NCI-H1417 (cell line): ENCODE measurements around the gene ADCY1.
"Not testable (repeated sequence)": the region's sequence is repeated elsewhere in the genome, so short reads cannot be mapped to it uniquely, and the experiment has no call there.

Experiments
- DNase-seq, 3 experiments: peaks; one replicate each; lab custom pipeline; 2025; lab: John Stamatoyannopoulos, UW

The ADCY1 gene

DNA sequence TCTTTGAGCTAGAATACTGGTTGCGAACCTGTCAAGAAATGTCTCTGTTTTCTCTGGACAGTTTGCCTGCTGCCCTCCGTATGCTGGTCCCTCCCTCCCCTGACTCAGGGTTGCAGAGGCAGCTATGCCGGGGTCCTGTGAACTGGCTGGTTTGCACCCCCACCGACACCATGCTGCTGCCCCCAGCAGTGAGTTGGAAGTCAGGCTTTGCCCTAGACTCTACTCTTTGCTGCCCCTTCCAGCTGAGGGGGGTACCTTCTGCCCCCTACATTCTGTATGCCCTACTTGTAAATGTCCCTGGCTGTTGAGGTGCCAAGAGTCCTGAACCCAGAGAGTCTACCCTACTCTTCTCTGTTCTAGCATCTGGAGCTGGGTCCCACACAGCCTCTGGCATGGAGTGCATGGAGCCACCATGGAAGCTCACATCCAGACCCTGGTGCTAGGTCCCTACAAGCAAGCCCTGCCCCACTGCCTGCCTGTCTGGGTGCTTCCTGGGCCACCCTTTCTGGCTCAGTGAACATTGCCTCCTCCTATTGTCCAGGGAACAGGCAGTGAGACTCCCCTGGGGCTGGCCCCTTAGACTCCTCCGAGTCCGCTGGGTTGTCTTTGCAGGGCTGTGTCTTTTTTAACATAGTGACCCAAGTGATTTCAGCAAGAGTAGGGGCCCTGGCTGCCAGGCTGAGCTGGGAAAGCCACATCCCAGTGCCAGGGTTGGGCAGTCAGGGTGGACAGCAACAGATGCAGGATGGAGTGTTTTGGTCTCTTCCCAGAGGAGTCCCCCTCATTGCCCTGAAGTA is 138.9 kb downstream of the ADCY1 start:
- DNase-seq, result no peak

DNA sequence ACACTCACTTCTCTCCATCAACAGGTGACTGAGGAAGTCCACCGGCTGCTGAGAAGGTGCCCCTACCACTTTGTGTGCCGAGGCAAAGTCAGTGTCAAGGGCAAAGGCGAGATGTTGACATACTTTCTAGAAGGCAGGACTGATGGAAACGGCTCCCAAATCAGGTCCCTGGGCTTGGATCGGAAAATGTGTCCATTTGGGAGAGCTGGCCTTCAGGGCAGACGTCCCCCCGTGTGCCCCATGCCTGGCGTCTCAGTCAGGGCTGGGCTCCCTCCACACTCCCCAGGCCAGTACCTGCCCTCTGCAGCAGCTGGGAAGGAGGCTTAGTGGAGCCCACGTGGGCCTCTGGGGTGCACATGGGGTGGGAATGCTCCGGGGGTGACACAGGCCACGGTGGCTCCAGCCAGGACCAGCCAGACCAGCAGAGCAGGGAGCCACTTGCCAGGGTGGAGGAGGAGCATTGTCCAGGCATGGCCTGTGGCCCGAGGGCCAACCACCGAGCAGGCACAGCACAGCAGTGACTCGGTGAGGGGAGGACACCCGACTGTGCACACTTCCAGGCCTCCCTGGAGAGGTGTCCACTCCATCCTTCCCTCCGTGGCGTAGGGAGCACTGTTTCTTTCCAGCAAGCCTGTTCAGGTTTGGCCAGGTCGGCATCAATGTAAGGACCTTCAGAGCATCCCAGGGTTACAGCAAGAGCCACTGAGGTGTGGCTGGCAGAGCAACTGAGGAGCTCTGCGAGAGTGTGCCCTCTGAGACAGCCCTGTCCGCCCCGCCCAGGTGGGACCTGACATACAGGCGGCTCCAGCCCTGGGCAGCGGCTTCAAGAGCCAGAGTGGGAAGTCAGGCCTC is 139.7 kb downstream of the ADCY1 start:
- no peak for DNase-seq

DNA sequence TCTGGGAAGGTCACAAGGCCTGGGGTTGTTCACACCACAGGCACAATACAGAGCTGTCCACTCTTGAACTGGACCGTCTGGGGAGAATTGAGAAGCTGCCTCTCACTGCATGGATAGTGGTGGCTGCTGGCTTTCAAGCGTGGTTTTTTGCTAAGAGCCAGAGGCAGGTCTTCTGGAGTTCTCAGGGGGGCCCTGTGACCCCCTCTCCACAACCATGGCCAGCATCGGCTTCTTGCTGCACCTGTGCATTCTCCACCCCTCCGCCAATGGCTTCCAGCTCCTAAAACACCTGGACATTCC is 140.3 kb downstream of the ADCY1 start:
- DNase-seq, result no peak

DNA sequence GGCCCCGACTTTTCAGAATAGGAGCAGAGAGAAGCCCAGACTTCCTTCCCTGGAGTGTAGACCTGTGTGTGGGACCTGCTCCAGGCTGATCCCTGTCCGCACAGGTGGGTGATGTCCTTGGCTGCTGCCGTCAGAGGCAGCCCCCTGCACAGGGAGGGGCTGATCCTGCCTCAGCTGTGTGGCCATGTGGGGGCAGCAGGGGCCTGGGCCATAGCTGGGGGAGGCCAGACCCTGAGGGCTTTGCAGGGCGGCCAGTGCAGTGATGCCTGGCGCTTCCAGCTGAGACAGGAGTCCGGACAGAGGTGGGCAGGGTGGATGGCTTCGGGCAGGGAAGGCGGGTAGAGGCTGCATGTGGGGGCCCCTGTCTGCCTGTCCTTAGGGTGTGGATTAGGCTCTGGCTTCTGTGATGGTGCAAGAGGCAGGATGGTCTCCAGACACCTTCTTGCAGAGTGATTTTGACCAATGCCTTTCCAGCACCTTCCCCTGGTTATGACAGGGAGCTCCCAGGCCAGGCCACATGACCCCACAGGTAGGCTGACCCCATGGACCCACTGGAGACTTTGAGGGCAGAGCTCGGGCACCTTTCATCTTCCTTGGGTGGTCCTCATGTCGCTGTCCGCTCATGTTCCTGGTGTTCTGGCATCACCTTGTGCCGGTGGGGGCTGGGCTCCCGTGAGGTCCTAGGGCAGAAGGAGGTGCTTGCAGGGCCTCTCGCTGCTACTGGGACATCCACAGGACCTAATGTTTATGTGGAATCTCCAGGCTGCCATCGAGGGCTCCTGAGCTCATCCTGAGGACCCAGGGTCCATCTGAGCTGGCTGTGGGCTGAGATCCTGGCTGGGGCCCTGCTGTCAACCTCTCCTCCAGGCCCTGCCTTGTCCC is 141.5 kb downstream of the ADCY1 start:
- no peak for DNase-seq

DNA sequence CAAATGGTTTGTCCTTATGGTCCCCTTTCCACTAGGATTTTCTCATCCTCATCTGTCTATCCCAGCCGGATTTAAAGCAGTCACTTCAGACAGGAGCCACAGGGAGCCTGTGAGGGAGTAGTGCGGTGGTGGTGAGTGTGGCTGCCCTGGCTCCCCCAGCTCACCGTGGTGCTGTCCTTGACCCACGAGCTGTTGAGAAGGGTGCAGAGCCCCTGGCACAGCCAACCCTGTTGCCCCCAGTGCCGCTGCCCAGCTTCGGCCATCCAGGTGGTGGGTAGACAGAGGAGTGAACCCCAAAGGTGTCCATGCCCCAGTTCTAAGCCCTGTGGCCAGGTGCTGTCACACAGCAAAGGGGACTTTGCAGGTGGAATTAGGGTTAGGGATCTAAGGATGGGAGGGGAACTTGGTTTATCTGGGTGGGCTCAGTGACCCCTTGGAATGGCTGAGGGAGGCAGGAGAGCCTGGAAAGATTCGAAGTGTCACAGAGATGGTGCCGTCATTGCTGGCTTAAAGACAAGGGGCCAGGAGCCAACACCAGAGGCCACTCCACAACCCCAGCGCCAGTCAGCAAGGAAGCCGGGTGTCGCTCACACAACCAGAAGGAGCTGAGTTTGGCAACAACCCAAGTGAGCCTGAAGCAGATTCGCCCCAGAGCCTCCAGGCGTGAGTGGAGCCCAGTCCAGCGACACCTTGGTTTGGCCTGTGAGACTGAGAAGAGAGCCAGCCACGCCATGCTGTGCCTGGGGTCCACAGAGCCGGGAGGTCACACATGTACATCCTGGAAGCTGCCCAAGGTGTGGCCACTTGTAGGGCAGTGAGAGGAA is 142.4 kb downstream of the ADCY1 start:
- DNase-seq, result no peak

DNA sequence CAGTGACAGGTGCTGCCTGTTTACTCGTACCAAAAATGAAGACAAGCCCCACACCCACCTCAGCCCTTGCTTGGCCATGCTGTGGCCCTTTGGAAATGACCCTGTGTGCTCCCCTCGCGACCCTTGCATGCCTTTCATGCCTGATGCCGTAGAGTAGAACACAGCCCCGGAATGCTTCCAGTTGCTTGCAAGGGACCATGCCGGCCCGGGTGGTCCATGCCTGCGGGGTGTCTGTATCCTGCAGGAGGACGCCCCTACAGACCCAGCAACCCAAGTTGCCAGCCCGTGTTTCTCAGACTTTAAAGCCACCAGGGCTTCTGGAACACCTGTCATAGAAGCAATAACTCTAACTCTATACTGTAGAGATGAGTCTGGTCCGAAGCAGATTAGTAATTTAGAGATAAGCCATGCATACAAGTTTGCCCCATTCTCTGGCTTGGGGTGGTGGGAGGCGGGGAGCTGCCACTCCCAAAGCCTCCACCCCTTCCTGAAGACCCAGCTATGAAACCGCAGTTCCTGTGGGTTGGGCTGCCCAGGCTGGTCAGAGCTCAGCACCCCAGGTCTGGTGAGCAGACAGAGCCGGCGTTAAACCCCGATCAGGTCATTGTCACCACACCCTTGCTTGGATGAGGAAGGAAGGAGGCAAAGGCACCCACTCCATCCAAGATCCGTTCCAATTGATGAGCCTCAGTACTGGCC is 143.5 kb downstream of the ADCY1 start:
- DNase-seq, result no peak

DNA sequence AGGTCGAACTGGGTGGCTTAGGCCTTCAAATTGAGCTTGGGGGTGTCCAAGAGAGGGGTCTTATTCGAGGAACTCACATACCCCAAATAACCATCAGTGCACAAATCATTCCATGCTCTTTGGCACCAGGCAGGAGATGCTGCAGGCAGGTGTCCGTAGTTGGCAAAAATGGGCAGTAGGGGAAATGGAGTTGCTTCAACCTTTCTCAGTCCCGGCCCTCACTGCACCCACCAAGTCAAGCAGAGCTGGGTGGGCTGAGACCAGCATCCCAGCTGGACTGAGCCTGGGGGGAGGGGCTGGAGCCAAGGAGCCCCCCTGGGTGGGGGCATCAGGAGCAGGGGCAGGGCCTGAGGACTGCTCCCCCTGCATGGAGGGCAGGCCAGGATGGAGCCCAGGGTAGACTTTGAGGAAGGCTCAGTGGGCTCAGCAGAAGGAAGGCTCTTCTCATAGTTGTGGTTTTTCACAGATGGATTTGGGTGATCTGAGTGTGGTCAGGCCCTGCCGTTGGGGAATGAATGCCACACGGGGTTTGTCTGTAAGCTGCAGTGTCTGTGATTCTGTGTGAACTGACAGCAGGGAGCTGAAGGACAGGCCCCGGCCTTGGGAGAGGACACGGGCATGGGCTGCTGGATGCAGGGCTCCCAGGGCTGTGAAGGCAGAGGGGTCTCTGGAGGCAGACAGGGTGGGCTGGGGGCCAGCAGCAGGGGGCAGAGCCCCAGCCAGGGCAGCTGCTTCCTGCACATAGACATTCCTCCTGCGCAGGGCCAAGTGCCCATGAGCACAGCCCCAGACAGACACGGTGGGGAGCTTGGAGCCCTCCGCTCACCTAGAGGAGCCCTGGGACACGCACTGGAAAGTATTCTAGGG is 144.5 kb downstream of the ADCY1 start:
- no peak for DNase-seq

DNA sequence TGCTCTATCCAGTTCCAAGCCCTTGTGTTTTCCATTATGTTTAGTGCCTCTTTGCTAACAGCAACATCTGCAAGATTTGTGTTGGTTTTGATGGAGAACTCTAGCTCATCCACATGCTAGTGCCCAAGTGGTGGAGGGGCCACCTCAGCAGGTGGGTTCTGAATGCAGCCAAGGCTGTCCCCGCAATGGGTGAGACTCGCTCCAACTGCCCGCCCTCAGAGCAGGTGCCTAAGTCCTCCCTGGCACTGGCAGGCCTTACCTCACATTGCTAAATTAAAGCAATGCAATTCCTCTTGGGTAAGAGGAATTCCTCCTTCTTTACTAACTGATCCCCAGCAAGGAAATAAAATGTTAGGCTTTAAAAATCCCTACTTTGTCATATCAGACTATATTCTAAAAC is 146.8 kb downstream of the ADCY1 start:
- DNase-seq, result no peak

DNA sequence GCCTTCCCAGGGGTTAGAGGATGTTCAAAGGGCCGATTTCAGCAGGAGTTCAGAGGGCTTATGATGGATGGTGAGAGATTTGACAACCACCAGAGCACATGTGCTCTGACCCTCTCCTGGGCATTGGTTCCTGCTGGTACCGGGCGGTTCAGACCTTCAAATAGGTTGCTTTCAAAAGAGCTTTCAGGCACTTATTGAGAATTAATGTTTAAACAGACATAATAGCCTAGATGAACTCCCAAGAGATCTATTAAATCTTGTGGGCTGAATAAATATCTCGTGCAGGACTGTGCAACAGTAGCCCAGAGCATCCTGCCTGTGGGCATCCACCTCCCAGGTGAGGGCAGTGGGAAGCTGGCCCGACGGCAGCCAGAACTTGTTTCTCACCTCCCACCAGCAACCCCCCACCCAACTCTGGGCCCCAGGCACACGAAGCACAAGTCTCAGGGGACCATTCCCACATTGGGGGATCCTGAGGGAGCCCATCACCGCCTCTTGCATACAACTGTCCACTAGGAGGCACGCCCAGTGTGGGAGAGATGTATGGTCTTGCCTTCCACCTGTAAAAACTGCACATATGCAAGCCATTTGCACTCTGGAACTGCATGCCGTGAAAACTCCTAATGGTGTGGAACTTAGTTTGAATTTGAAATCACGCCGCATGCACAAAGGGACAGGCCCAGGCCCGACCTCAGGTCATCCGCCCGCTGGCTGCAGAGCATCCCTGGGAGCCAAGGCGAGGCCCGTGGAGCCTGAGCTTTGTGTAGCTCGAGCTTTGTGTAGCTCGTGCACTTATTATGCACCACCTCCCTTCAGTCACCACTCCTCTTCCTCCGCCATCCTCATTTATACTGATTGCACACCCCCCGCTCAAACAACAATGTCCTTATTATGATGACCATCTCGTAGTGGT is 147.8 kb downstream of the ADCY1 start:
- peak in 1 of 3 experiments; percentile 60 for DNase-seq

DNA sequence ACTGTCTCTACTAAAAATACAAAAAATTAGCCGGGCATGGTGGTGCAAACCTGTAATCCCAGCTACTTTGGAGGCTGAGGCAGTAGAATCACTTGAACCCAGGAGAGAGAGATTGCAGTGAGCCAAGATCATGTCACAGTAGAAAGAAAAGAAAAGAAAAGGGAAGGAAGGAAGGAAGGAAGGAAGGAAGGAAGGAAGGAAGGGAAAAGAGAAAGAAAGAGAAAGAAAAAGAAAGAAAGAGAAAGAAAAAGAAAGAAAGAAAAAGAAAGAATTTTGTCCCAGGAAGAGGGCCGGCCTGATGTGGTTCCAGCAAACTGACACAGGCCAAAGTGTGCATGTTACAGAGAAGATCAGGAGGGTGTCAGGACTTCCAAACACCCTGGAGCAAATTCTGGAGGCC is 151.1 kb downstream of the ADCY1 start:
- not testable (repeated sequence) for DNase-seq

DNA sequence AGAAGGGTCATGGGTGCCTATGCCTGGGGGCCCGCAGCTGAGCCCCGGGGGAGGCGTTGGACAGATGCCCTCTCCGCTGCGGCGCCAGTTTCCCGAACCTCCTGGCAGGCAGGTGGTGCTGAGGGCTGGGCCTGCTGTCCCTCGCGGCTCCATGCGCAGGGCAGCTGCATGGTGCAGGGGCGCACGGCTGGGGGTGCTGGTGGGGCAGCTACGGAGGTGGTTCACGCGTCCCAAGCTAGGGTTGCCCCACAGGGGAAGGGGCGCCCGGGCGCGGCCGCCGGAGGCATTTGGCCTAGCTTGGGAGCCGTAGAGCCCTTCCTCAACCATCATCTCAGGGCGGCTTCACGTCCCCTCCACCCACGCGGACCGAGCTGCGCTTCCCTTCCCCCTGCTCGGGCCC is 152.7 kb downstream of the ADCY1 start:
- no peak for DNase-seq

DNA sequence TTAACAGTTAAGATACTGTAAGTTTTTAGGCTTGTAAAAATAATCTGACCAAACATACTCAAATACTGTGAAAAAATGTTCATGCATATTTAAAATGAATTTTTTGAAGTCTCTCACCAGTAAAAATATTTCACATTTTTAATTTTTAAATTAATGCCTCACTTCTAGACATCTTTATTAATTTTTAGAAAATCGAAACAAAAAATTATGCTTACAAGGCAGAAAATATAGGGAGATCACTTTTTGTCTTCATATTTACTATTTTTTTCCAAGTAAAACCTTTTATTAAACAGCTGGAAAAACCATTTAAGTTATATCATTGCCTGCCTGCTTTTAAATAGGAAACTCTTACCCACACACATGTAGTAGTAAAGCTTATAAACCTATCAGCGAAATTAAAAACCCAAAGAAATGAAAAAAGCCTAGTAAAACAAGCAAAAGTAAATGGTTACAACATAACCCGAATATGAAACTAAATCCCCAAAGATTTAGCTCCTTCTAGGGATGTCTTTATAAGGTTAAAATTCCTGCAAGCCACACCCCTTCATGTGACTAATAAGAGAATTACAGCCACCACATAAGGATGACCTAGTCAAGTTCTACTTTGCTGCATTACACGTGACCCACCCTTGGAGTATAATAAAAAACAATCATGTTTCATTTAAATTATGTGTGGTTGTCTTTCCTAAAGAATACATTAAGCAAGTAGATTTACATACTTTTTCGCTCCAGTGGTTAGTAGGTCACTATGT is 157.7 kb downstream of the ADCY1 start:
- DNase-seq, result not testable (repeated sequence)

DNA sequence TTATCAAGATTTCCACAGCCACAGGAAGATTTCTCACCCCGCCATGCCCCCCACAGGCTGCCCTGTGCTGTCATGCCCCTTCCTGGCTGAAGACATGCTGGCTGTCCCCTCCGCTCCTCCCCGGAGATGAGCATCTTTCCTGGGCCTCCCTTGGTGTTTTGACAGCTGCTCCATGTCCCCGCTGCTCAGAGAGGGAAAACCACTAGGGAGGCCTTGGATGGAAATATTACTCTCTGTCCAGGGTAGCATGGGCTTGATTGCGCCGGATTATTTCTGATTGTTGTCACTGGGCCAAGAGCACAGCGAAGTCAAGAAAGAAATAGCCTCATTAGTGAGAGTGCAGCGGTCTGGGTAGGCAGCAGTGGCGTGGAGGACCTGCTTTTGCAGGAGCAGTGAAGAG is 164.8 kb downstream of the ADCY1 start:
- not testable (repeated sequence) for DNase-seq

DNA sequence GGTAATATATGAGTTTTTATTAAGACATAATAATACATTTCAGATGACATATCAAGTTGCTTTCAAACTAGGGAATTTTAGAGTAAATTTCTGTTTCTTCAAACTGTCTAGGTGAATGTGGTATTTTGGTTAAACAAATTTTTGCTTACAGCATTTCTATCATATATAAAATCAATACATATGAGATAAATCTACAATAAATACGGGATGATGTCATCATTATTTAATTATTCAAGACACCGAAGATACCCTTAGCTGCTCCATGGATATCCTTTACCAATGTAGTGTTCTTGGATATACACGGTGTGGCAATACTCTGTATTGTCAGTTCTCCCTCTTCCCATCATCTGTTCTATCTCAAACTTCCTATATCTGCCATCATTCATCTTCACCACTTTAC is 166.4 kb downstream of the ADCY1 start:
- not testable (repeated sequence) for DNase-seq

DNA sequence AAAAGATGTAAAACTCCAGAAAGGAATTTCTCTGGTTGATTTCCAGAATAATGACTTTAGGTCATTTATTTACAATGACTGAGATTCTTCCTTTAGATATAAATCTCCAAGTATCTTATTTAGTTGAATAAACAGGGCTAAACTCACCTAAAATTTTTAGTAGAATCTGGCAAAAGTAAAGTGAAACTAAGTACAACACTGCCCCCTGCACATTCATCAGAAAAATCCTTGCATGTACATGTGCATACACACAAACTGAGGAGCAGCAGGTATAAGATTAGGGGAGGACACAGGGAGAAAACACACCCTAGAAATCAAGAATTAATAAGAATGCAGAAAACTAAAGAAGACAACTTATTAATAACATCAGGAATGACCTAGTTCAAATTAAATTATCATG is 174.8 kb downstream of the ADCY1 start:
- not testable (repeated sequence) for DNase-seq

DNA sequence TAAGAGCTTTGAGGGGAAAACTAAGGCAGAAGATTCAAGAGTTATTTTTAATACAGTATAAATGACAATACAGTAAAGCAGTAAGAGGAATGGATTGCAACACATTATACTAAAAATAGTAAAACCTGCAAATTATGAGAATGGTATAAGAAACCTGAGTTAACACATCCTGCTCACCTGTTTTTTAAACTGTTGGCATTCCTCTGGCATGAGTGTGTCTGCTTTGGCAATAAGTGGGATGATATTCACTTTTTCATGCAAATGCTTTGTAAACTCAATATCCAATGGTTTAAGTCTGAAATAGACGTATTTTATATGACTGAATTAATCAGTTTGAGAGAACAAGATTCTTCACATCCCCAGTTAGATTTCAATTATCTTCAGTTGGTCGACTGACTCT is 177.2 kb downstream of the ADCY1 start:
- not testable (repeated sequence) for DNase-seq

DNA sequence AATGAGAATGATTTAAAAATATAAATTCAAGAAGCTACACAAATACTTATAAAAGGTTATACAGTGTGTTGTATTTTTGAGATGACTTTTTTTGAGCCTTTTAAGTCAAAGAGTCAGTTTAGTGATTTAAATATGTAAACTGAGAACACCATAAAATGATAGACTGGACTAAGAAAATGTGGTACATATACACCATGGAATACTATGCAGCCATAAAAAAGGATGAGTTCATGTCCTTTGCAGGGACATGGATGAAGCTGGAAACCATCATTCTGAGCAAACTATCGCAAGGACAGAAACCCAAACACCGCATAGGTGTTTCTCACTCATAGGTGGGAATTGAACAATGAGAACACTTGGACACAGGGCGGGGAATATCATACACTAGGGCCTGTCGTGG is 182.2 kb downstream of the ADCY1 start:
- DNase-seq, result not testable (repeated sequence)

DNA sequence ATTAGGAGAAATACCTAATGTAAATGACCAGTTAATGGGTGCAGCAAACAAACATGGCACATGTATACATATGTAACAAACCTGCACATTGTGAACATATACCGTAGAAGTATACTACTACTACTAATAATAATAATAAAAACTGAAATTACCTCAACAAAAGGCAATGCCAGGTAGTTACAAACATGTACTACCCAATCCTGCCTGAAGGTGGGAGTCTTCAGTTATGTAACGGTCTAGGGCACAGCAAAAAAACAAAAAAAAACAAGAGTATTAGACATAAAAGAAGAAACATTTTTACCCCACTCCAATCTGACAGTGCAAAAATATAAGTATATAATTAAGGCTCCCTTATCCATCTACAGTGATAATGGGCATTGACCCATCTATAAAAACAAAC is 182.6 kb downstream of the ADCY1 start:
- DNase-seq, result not testable (repeated sequence)
